Glomerular visceral epithelial cell (primary cell): ENCODE results near the gene LHCGR.

Experiments
- DNase-seq: peaks from one replicate; pipeline ENCODE4 v3.0.0-alpha.2; 2016; ENCODE audit errors: extremely low spot score

Gene LHCGR

GRCh38 chr2:48755473-48755872, at the start of gene LHCGR:
Gene LHCGR (minus strand): TSS chr2:48755724. CDS start chr2:48755671, 53 bp downstream.
- DNase-seq, result no peak

GRCh38 chr2:48799601-48800000, 44.1 kb upstream of the LHCGR start:
- DNase-seq, result no peak

- DNase-seq, result no peak
These were observed 39.5 kb upstream of the LHCGR start for GRCh38 chr2:48795065-48795464.

- no peak for DNase-seq
These were observed 38.1 kb upstream of the LHCGR start for GRCh38 chr2:48793671-48794070.

- no peak for DNase-seq
These were observed 36.5 kb upstream of the LHCGR start for GRCh38 chr2:48792030-48792429.

- DNase-seq, result no peak
These were observed 35.1 kb upstream of the LHCGR start for GRCh38 chr2:48790407-48791170.

- no peak for DNase-seq
These were observed 32.1 kb upstream of the LHCGR start for GRCh38 chr2:48787580-48787979.

GRCh38 chr2:48781366-48781765, 25.8 kb upstream of the LHCGR start:
- DNase-seq, result no peak

- DNase-seq, result no peak
These were observed 23.6 kb upstream of the LHCGR start for GRCh38 chr2:48779019-48779716.

- no peak for DNase-seq
These were observed 18.7 kb upstream of the LHCGR start for GRCh38 chr2:48774251-48774650.

- no peak for DNase-seq
These were observed 15.9 kb upstream of the LHCGR start for GRCh38 chr2:48771241-48772014.

- DNase-seq, result no peak
These were observed 14.7 kb upstream of the LHCGR start for GRCh38 chr2:48770181-48770580.

GRCh38 chr2:48768669-48769068, 13.1 kb upstream of the LHCGR start:
- DNase-seq, result no peak

- DNase-seq, result no peak
These were observed 11.8 kb upstream of the LHCGR start for GRCh38 chr2:48767330-48767729.

GRCh38 chr2:48760826-48761225, 5.3 kb upstream of the LHCGR start:
- no peak for DNase-seq

- DNase-seq, result no peak
These were observed 4.2 kb upstream of the LHCGR start for GRCh38 chr2:48759682-48760081.

GRCh38 chr2:48756289-48756688, 765 bp upstream of the LHCGR start:
- no peak for DNase-seq

GRCh38 chr2:48754874-48755273, 650 bp downstream of the LHCGR start:
- DNase-seq, result no peak

GRCh38 chr2:48753228-48753627, 2.3 kb downstream of the LHCGR start:
- DNase-seq, result no peak

- DNase-seq, result no peak
These were observed 5.3 kb downstream of the LHCGR start for GRCh38 chr2:48750128-48750739.

- DNase-seq, result no peak
These were observed 6.0 kb downstream of the LHCGR start for GRCh38 chr2:48749291-48750127.
